Purkinje cell (primary cell): ENCODE results near the gene PRSS56. TPM values are rescaled to one million over a fixed set of nuclear protein-coding genes. Genes with fewer than 3 reads are reported as not detected.

Experiments
- polyA plus RNA-seq: library from polyadenylated mRNA; unstranded; fragments of >200 nt; fragmentation: Nextera tagmentation; gene quantifications from 2 replicates; pipeline ENCODE4 v1.2.1, GENCODE V29; 2014

PRSS56 gene
- polyA plus RNA-seq: not detected in 2 replicates

GRCh38 chr2:232519581-232520438, at the start of gene PRSS56:
Gene PRSS56 (plus strand): TSS chr2:232520388. CDS start chr2:232520599, 211 bp downstream.

GRCh38 chr2:232487385-232488096, 32.6 kb upstream of the PRSS56 start, which contains the start of gene ECEL1:
Gene ECEL1 (minus strand): TSS chr2:232487834. CDS start chr2:232486653, 1,181 bp downstream.

GRCh38 chr2:232525791-232526371, 5.7 kb downstream of the PRSS56 start, which contains the start of gene CHRND:
Gene CHRND (plus strand): TSS chr2:232526160. CDS start chr2:232526216, 56 bp downstream.

GRCh38 chr2:232539298-232540231, 19.4 kb downstream of the PRSS56 start, which contains the start of gene CHRNG:
Gene CHRNG (plus strand): TSS chr2:232539692. CDS start chr2:232539748, 56 bp downstream.

GRCh38 chr2:232550354-232551249, 30.4 kb downstream of the PRSS56 start, which contains the start of the genes EIF4E2 and TIGD1:
Gene EIF4E2 (plus strand): TSS chr2:232550689. CDS start chr2:232550725, 36 bp downstream.
Gene TIGD1 (minus strand): TSS chr2:232550557. CDS start chr2:232549882, 675 bp downstream.

Other genes starting within 250 kb of the PRSS56 start
- not detected in 2 replicates for gene ALPP, start 141.6 kb upstream of the PRSS56 start, polyA plus RNA-seq
- not detected in 2 replicates for gene ALPG, start 113.5 kb upstream of the PRSS56 start, polyA plus RNA-seq
- not detected in 2 replicates for gene ALPI, start 64.2 kb upstream of the PRSS56 start, polyA plus RNA-seq
- gene ECEL1, start 32.6 kb upstream of the PRSS56 start, polyA plus RNA-seq: not detected in 2 replicates
- gene CHRND, start 5.8 kb downstream of the PRSS56 start, polyA plus RNA-seq: not detected in 2 replicates
- gene CHRNG, start 19.3 kb downstream of the PRSS56 start, polyA plus RNA-seq: not detected in 2 replicates
- 0.28 and 0.84 TPM in 2 replicates for gene TIGD1, start 30.2 kb downstream of the PRSS56 start, polyA plus RNA-seq
- 31.7 and 44.0 TPM in 2 replicates for gene EIF4E2, start 30.3 kb downstream of the PRSS56 start, polyA plus RNA-seq
- gene EFHD1, start 113.2 kb downstream of the PRSS56 start, polyA plus RNA-seq: 0.15 TPM in 1 of 2 replicates, not detected in the other
- gene GIGYF2, start 176.9 kb downstream of the PRSS56 start, polyA plus RNA-seq: 36.6 and 40.6 TPM in 2 replicates